ENCODE data around the gene FBXO11.

FBXO11 gene

GRCh38 chr2:47783486-47784351 is 122.6 kb downstream of the FBXO11 start:
- DNase-seq, result peak; percentile 40

DNA sequence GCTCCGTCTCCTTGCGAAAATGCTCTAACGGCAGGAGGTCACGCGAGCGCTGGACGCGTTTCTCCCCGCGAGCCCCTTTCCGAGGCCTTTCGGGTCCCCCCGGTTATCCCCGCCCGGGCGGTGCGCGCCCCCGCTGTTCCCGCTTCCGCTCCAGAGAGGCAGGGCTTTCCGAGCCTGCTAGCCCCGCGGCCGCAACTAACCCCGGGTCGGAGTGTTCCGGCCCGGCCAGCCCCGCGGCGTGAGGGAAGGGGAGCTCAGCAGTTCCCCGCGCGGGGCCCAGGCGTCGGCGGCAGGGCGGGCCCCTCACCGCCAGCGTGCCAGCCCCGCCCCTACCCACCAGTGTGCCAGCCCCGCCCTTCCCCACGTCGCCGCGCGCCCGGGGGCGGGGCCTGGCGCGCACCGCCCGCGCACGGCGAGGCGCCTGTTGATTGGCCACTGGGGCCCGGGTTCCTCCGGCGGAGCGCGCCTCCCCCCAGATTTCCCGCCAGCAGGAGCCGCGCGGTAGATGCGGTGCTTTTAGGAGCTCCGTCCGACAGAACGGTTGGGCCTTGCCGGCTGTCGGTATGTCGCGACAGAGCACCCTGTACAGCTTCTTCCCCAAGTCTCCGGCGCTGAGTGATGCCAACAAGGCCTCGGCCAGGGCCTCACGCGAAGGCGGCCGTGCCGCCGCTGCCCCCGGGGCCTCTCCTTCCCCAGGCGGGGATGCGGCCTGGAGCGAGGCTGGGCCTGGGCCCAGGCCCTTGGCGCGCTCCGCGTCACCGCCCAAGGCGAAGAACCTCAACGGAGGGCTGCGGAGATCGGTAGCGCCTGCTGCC is 123.4 kb downstream of the FBXO11 start, which contains the start of gene MSH6:
Gene MSH6 (plus strand): TSS at position 475 of the 815 bp plus-strand sequence. CDS start 89 bp downstream, at position 564.
- DNase-seq, result peak; percentile 92

DNA sequence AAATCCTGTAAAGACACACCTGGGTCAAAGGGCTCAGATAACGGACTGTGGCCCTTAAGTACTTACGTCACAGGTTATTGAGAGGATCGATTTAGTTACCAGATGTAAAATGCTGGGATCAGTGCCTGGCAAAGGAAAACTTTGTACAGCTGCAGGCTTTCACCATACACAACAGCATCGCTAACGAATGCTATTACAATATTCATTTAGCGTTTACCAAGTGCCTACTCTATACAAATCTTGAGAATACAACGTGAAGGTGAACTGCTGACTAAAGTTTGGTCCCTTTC is 124.0 kb downstream of the FBXO11 start:
- no peak for DNase-seq

GRCh38 chr2:47779426-47779790 is 126.9 kb downstream of the FBXO11 start:
- DNase-seq, result no peak

- no peak for DNase-seq
Observed at GRCh38 chr2:47778698-47779425, 127.4 kb downstream of the FBXO11 start.

- DNase-seq, result no peak
Observed at GRCh38 chr2:47777277-47777937, 128.9 kb downstream of the FBXO11 start.

DNA sequence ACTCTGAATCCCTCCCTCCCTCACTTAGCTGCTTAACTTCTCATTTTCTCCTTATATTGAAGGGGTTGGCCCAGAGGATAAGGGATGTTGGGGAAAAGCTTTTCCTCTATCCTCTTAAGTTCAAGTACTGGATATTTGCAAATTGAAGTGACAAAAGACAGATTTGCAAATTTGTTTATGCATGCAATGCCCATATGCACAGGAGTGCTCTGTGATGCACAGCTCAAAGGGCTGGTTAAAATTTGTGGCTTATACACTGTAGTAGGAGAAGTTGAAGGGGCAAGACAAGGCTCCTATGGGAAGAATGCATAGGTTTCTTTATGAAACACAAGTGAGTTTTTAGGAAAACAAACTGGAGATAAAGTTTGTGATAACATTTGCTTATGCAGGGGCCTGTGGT is 131.7 kb downstream of the FBXO11 start:
- no peak for DNase-seq

GRCh38 chr2:47772343-47772742 is 134.0 kb downstream of the FBXO11 start:
- DNase-seq, result no peak

- peak; percentile 60 for DNase-seq
Observed at GRCh38 chr2:47771211-47771610, 135.1 kb downstream of the FBXO11 start.

DNA sequence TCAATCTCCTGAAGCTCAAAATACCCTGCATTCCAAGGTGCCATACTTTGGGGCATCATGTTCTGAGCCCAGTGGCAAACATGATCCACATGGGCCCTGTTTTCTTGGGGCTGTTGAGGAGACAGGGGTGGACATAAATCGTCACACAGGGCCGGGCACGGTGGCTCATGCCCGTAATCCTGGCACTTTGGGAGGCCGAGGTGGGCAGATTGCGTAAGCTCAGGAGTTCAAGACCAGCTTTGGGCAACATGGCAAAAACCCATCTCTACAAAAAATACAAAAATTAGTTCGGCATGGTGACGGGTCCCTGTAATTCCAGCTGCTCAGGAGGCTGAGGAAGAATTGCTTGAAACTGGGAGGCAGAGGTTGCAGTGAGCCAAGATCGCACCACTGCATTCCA is 137.0 kb downstream of the FBXO11 start:
- no peak for DNase-seq

GRCh38 chr2:47767880-47768609 is 138.3 kb downstream of the FBXO11 start:
- peak; percentile 38 for DNase-seq

DNA sequence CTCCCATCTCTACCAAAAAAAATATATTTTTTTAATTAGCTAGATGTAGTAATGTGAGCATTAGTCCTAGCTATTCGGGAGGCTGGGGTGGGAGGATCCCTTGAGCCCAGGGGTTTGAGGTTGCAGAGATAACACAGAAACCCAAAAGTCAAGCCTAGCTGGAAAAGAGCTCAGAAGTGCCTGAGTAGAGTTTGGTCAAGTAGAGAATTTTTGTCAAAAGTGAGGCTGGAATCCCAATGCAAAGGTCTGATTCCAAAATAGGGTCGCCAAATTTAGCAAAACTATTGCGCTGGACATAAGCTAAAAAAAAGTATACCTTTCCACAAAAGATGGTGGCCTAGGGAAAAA is 138.8 kb downstream of the FBXO11 start:
- DNase-seq, result no peak

DNA sequence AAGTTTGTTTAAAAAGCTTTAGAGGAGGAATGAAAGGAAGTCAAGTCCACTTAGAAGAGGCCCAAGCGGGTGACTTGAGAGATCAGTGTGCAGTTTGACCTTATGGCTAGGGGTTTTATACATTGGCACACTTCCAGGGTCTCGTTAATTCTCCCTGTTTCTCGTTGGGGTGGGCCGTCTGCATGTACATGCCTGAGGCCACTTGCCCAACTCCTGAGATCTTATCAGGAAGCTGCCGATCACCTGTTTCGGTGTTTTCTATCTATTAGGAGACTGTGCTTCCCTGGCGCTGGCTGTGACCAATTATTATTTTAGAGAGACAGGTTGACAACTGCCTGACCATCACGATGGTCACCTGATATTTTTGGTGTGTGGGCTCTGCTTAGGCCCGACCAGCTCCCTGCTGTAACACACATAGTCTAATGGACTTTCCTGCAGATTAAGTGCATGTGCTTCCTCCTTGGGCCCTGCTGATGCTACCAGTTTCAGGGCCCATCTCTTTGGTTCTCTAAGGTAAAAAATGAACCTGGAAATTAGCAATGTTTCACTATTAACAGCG is 154.4 kb downstream of the FBXO11 start:
- no peak for DNase-seq

- no peak for DNase-seq
Observed at GRCh38 chr2:47747878-47748277, 158.4 kb downstream of the FBXO11 start.

DNA sequence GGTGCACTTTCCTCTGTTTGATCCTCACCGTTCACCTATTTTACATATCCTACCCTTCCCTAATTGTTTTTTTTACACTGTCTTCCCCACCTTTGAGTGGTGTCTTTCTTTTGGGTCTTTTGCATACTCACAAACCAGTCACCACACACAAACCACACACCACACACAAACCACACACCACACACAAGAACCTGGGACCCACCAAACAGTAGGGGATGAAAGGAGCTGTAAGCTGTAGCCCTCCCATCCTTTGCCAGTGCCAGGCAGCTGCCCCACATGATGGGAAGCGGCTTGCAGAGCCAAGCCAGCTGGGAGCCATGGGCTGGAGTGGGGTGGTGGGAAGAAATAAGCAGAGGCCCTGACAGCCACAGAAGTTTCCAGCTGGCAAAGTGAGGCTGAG is 162.2 kb downstream of the FBXO11 start:
- no peak for DNase-seq

DNA sequence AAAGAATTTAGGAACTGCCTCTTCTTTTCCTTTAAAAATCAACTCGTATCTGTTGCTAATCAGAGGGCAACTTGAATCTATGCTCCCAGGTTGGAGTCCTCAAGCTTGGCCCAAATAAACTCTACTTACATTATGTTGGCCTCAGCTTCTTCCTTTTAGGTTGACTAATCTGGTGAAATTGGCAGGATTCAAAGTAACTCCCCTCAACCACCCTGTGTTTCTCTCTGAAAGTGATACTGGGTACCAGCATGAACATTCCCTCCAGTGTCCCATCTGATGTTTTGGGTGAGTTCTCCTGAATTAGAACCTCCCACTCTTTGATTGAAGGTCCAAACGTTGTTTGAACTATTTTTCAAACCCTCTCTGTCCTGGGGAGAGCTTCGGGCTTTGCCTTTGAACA is 164.7 kb downstream of the FBXO11 start:
- no peak for DNase-seq

GRCh38 chr2:47741101-47741500 is 165.2 kb downstream of the FBXO11 start:
- no peak for DNase-seq

Data from inflammatory macrophage treated with lipopolysaccharide for 4 hours (primary cell).